SH-SY5Y (cell line): ENCODE results near the gene NAV3.

Source experiments
- GATA2 ChIP-seq: IDR thresholded peaks from 2 replicates; pipeline ENCODE4 v1.6.1; 2011; ENCODE audit warnings: mild to moderate bottlenecking, low read depth, low read length
- GATA3 ChIP-seq: IDR thresholded peaks from 2 replicates; pipeline ENCODE4 v1.6.1; 2011; ENCODE audit warnings: low read depth, mild to moderate bottlenecking, low read length, moderate library complexity

- TF ChIP-seq GATA2: no peak
- no peak for TF ChIP-seq GATA3
These were observed 324.9 kb downstream of the NAV3 start for GRCh38 chr12:78155546-78155945.
